ENCODE data around the gene MRPL19. TPM values are rescaled to one million over a fixed set of nuclear protein-coding genes. Genes with fewer than 3 reads are reported as not detected.

MRPL19 gene
- total RNA-seq, 1 donor from 2014 or later = 47.6 TPM

- Mint-ChIP-seq H3K36me3 (peaks cover 12% of the 10 kb centered on the region), H3K4me3 (no peak overlapping the region), H3K27ac (no peak overlapping the region), H3K27me3 (ENCODE audit: low read depth) (no peaks in the 10 kb centered on the region), H3K9me3 (peaks cover 14% of the 10 kb centered on the region), H3K4me1 (peaks cover 21% of the 10 kb centered on the region)
- no peak for DNase-seq (ENCODE audit: low spot score in 2 of 2, unreplicated experiment in 2 of 2)
- no peak for TF ChIP-seq CTCF (IDR thresholded peaks at IDR 0.05; ENCODE audit: unreplicated experiment)
These were observed 73.0 kb downstream of the MRPL19 start for GRCh38 chr2:75719616-75720015.

GRCh38 chr2:75720525-75720924, 73.9 kb downstream of the MRPL19 start:
- H3K4me3 Mint-ChIP-seq = no peak overlapping the region
- H3K9me3 Mint-ChIP-seq = peaks cover 14% of the 10 kb centered on the region
- peaks cover 12% of the 10 kb centered on the region for H3K36me3 Mint-ChIP-seq
- no peak for TF ChIP-seq CTCF (IDR thresholded peaks at IDR 0.05; ENCODE audit: unreplicated experiment)
- H3K27me3 Mint-ChIP-seq (ENCODE audit: low read depth) = no peaks in the 10 kb centered on the region
- peaks cover 18% of the 10 kb centered on the region for H3K4me1 Mint-ChIP-seq
- H3K27ac Mint-ChIP-seq = no peak overlapping the region
- no peak for DNase-seq (ENCODE audit: low spot score in 2 of 2, unreplicated experiment in 2 of 2)

- no peak for TF ChIP-seq CTCF (IDR thresholded peaks at IDR 0.05; ENCODE audit: unreplicated experiment)
- Mint-ChIP-seq H3K9me3 (peaks cover 12% of the 10 kb centered on the region), H3K4me3 (no peak overlapping the region), H3K27ac (no peak overlapping the region), H3K4me1 (peaks cover 23% of the 10 kb centered on the region), H3K36me3 (peaks cover 12% of the 10 kb centered on the region), H3K27me3 (ENCODE audit: low read depth) (peaks cover 5% of the 10 kb centered on the region)
- no peak for DNase-seq (ENCODE audit: low spot score in 2 of 2, unreplicated experiment in 2 of 2)
These were observed 76.1 kb downstream of the MRPL19 start for GRCh38 chr2:75722687-75723086.

GRCh38 chr2:75728614-75729419, 82.2 kb downstream of the MRPL19 start:
- H3K27me3 Mint-ChIP-seq (ENCODE audit: low read depth) = peaks cover 9% of the 10 kb centered on the region
- TF ChIP-seq CTCF (IDR thresholded peaks at IDR 0.05; ENCODE audit: unreplicated experiment) = no peak
- H3K9me3 Mint-ChIP-seq = no peaks in the 10 kb centered on the region
- no peak overlapping the region for H3K4me3 Mint-ChIP-seq
- H3K27ac Mint-ChIP-seq = no peak overlapping the region
- H3K4me1 Mint-ChIP-seq = peaks cover 6% of the 10 kb centered on the region
- no peaks in the 10 kb centered on the region for H3K36me3 Mint-ChIP-seq
- DNase-seq (ENCODE audit: low spot score in 2 of 2, unreplicated experiment in 2 of 2) = no peak

- no peak for DNase-seq (ENCODE audit: low spot score in 2 of 2, unreplicated experiment in 2 of 2)
- TF ChIP-seq CTCF (IDR thresholded peaks at IDR 0.05; ENCODE audit: unreplicated experiment) = no peak
- H3K4me1 Mint-ChIP-seq = peaks cover 6% of the 10 kb centered on the region
- H3K27ac Mint-ChIP-seq = no peak overlapping the region
- peaks cover 4% of the 10 kb centered on the region for H3K9me3 Mint-ChIP-seq
- H3K4me3 Mint-ChIP-seq = no peak overlapping the region
- H3K27me3 Mint-ChIP-seq (ENCODE audit: low read depth) = peaks cover 11% of the 10 kb centered on the region
- H3K36me3 Mint-ChIP-seq = peaks cover 1% of the 10 kb centered on the region
These were observed 83.3 kb downstream of the MRPL19 start for GRCh38 chr2:75729861-75730260.
